Mucosa of stomach (tissue), 1 donor: ENCODE measurements around the gene EXD3.

Experiments
- H3K27me3 ChIP-seq: one replicate; pipeline ENCODE4 v1.7.0; 2013; ENCODE audit warnings: mild to moderate bottlenecking, low read length; ENCODE audit not compliant: control insufficient read depth, insufficient read depth
- H3K36me3 ChIP-seq: one replicate; pipeline ENCODE4 v1.7.0; 2013; ENCODE audit warnings: low read length; ENCODE audit not compliant: control insufficient read depth, insufficient read depth
- H3K4me1 ChIP-seq: one replicate; pipeline ENCODE4 v1.7.0; 2013; ENCODE audit warnings: mild to moderate bottlenecking, low read length; ENCODE audit not compliant: control insufficient read depth, insufficient read depth
- H3K4me3 ChIP-seq: one replicate; pipeline ENCODE4 v1.7.0; 2013; ENCODE audit warnings: low read length
- H3K9ac ChIP-seq: one replicate; pipeline ENCODE4 v1.7.0; 2013; ENCODE audit warnings: mild to moderate bottlenecking, low read length, moderate library complexity
- H3K9me3 ChIP-seq: one replicate; pipeline ENCODE4 v1.7.0; 2013; ENCODE audit warnings: mild to moderate bottlenecking, low read length, moderate library complexity; ENCODE audit not compliant: control insufficient read depth
- donor health status: Pancreatic carcinoma.

EXD3 gene

GRCh38 chr9:137462396-137462985 is 39.5 kb upstream of the EXD3 start:
- Histone ChIP-seq H3K4me3 (no peak overlapping the region), H3K9me3 (no peaks in the 10 kb centered on the region), H3K36me3 (no peaks in the 10 kb centered on the region), H3K27me3 (no peaks in the 10 kb centered on the region), H3K9ac (no peak overlapping the region), H3K4me1 (peaks cover 18% of the 10 kb centered on the region)

- Histone ChIP-seq H3K4me1 (peaks cover 25% of the 10 kb centered on the region), H3K4me3 (no peak overlapping the region), H3K9ac (no peak overlapping the region), H3K9me3 (no peaks in the 10 kb centered on the region), H3K36me3 (no peaks in the 10 kb centered on the region), H3K27me3 (no peaks in the 10 kb centered on the region)
Observed at GRCh38 chr9:137461663-137462395, 38.9 kb upstream of the EXD3 start.

- H3K4me1 ChIP-seq, result peaks cover 26% of the 10 kb centered on the region
- H3K9ac ChIP-seq, result no peak overlapping the region
- no peak overlapping the region for H3K4me3 ChIP-seq
- H3K9me3 ChIP-seq, result no peaks in the 10 kb centered on the region
- no peaks in the 10 kb centered on the region for H3K36me3 ChIP-seq
- no peaks in the 10 kb centered on the region for H3K27me3 ChIP-seq
Observed at GRCh38 chr9:137461316-137461662, 38.3 kb upstream of the EXD3 start.

GRCh38 chr9:137460363-137461315 is 37.7 kb upstream of the EXD3 start:
- H3K9ac ChIP-seq, result no peak overlapping the region
- no peak overlapping the region for H3K4me3 ChIP-seq
- no peaks in the 10 kb centered on the region for H3K36me3 ChIP-seq
- peaks cover 26% of the 10 kb centered on the region for H3K4me1 ChIP-seq
- H3K9me3 ChIP-seq, result no peaks in the 10 kb centered on the region
- no peaks in the 10 kb centered on the region for H3K27me3 ChIP-seq

GRCh38 chr9:137459601-137460362 is 36.8 kb upstream of the EXD3 start:
- Histone ChIP-seq H3K27me3 (no peaks in the 10 kb centered on the region), H3K4me1 (peaks cover 30% of the 10 kb centered on the region), H3K36me3 (no peaks in the 10 kb centered on the region), H3K9me3 (no peaks in the 10 kb centered on the region), H3K9ac (peak overlapping the region; percentile 77), H3K4me3 (peak overlapping the region; percentile 50)

GRCh38 chr9:137459152-137459600 is 36.2 kb upstream of the EXD3 start, which contains the start of gene NSMF:
Gene NSMF, minus strand, starts transcription at chr9:137459334. Its CDS starts 232 bp downstream, at chr9:137459102.
- H3K4me1 ChIP-seq, result peaks cover 36% of the 10 kb centered on the region
- no peaks in the 10 kb centered on the region for H3K9me3 ChIP-seq
- peak within 1 kb of the TSS; percentile 77 for H3K9ac ChIP-seq
- no peaks in the 10 kb centered on the region for H3K27me3 ChIP-seq
- no peaks in the 10 kb centered on the region for H3K36me3 ChIP-seq
- H3K4me3 ChIP-seq, result peak within 1 kb of the TSS; percentile 50

- Histone ChIP-seq H3K4me3 (peak overlapping the region; percentile 8), H3K27me3 (no peaks in the 10 kb centered on the region), H3K4me1 (peaks cover 40% of the 10 kb centered on the region), H3K36me3 (no peaks in the 10 kb centered on the region), H3K9me3 (no peaks in the 10 kb centered on the region), H3K9ac (peak overlapping the region; percentile 69)
Observed at GRCh38 chr9:137458194-137459151, 35.5 kb upstream of the EXD3 start.

GRCh38 chr9:137457406-137458193 is 34.6 kb upstream of the EXD3 start:
- Histone ChIP-seq H3K9me3 (no peaks in the 10 kb centered on the region), H3K4me3 (peak overlapping the region; percentile 8), H3K4me1 (peaks cover 47% of the 10 kb centered on the region), H3K36me3 (no peaks in the 10 kb centered on the region), H3K27me3 (no peaks in the 10 kb centered on the region), H3K9ac (peak overlapping the region; percentile 69)

- no peaks in the 10 kb centered on the region for H3K27me3 ChIP-seq
- H3K36me3 ChIP-seq, result no peaks in the 10 kb centered on the region
- H3K4me3 ChIP-seq, result no peak overlapping the region
- H3K9me3 ChIP-seq, result no peaks in the 10 kb centered on the region
- H3K4me1 ChIP-seq, result peaks cover 47% of the 10 kb centered on the region
- no peak overlapping the region for H3K9ac ChIP-seq
Observed at GRCh38 chr9:137456864-137457405, 34.0 kb upstream of the EXD3 start.
